ENCODE measurements around the gene ARRDC5. TPM values are rescaled to one million over a fixed set of nuclear protein-coding genes. Genes with fewer than 3 reads are reported as not detected.

Gene ARRDC5
- total and polyA plus RNA-seq, 4 donors, result 0.39 to 0.64 (median 0.53) TPM

- Histone ChIP-seq H3K27ac (ENCODE audit: low read depth in 1 of 2, low read length in 1 of 2) (no peak overlapping the region), H3K9me3 (ENCODE audit: control insufficient read depth in 4 of 4, insufficient read depth in 3 of 4, low read length in 3 of 4) (no peaks in the 10 kb centered on the region), H3K27me3 (ENCODE audit: control insufficient read depth in 3 of 3, insufficient read depth in 3 of 3, low read length in 2 of 3) (no peaks in the 10 kb centered on the region), H3K36me3 (ENCODE audit: control insufficient read depth in 4 of 4, insufficient read depth in 4 of 4, low read length in 4 of 4) (peaks cover 0 to 5% (median 0%) of the 10 kb centered on the region in 4 donors), H3K9ac (ENCODE audit: insufficient read depth in 1 of 2, low read length in 2 of 2) (no peak overlapping the region), H3K4me1 (ENCODE audit: control insufficient read depth in 5 of 5, insufficient read depth in 5 of 5, low read length in 5 of 5) (no peaks in the 10 kb centered on the region), H3K4me3 (no peak overlapping the region)
- 51 to 79% methylated on average over 7 of the region's 7 CpGs for WGBS, 2 donors
- ATAC-seq (ENCODE audit: insufficient read depth, low FRiP score) (no peak), DNase-seq (no peak)
- no peak for TF ChIP-seq CTCF (IDR thresholded peaks at IDR 0.05; ENCODE audit: control extremely low read depth, extremely low read depth)
Measured at GRCh38 chr19:4933528-4933927, 30.8 kb upstream of the ARRDC5 start.

- no peak for DNase-seq
- H3K4me3 ChIP-seq, result no peak overlapping the region
- peaks cover 0 to 5% (median 0%) of the 10 kb centered on the region in 4 donors for H3K36me3 ChIP-seq (ENCODE audit: control insufficient read depth in 4 of 4, insufficient read depth in 4 of 4, low read length in 4 of 4)
- TF ChIP-seq CTCF (IDR thresholded peaks at IDR 0.05; ENCODE audit: control extremely low read depth, extremely low read depth), result no peak
- no peak overlapping the region for H3K9ac ChIP-seq (ENCODE audit: insufficient read depth in 1 of 2, low read length in 2 of 2)
- H3K27me3 ChIP-seq (ENCODE audit: control insufficient read depth in 3 of 3, insufficient read depth in 3 of 3, low read length in 2 of 3), result no peaks in the 10 kb centered on the region
- 92 to 97% methylated on average over 27 to 32 of the region's 32 CpGs for WGBS, 2 donors
- H3K27ac ChIP-seq (ENCODE audit: low read depth in 1 of 2, low read length in 1 of 2), result no peak overlapping the region
- no peaks in the 10 kb centered on the region for H3K4me1 ChIP-seq (ENCODE audit: control insufficient read depth in 5 of 5, insufficient read depth in 5 of 5, low read length in 5 of 5)
- no peak for ATAC-seq (ENCODE audit: insufficient read depth, low FRiP score)
- H3K9me3 ChIP-seq (ENCODE audit: control insufficient read depth in 4 of 4, insufficient read depth in 3 of 4, low read length in 3 of 4), result no peaks in the 10 kb centered on the region
Measured at GRCh38 chr19:4932711-4933110, 30.0 kb upstream of the ARRDC5 start.

- H3K27ac ChIP-seq (ENCODE audit: low read depth in 1 of 2, low read length in 1 of 2), result no peak overlapping the region
- H3K9ac ChIP-seq (ENCODE audit: insufficient read depth in 1 of 2, low read length in 2 of 2), result no peak overlapping the region
- H3K4me3 ChIP-seq, result no peak overlapping the region
- WGBS, 2 donors, result 94 to 96% methylated on average over 28 of the region's 28 CpGs
- H3K9me3 ChIP-seq (ENCODE audit: control insufficient read depth in 4 of 4, insufficient read depth in 3 of 4, low read length in 3 of 4), result no peaks in the 10 kb centered on the region
- H3K36me3 ChIP-seq (ENCODE audit: control insufficient read depth in 4 of 4, insufficient read depth in 4 of 4, low read length in 4 of 4), result peaks cover 0 to 5% (median 0%) of the 10 kb centered on the region in 4 donors
- no peaks in the 10 kb centered on the region for H3K27me3 ChIP-seq (ENCODE audit: control insufficient read depth in 3 of 3, insufficient read depth in 3 of 3, low read length in 2 of 3)
- H3K4me1 ChIP-seq (ENCODE audit: control insufficient read depth in 5 of 5, insufficient read depth in 5 of 5, low read length in 5 of 5), result no peaks in the 10 kb centered on the region
- ATAC-seq (ENCODE audit: insufficient read depth, low FRiP score) (no peak), DNase-seq (no peak)
- no peak for TF ChIP-seq CTCF (IDR thresholded peaks at IDR 0.05; ENCODE audit: control extremely low read depth, extremely low read depth)
Measured at GRCh38 chr19:4930664-4931063, 28.0 kb upstream of the ARRDC5 start.

- no peak for DNase-seq
- Histone ChIP-seq H3K27me3 (ENCODE audit: control insufficient read depth in 3 of 3, insufficient read depth in 3 of 3, low read length in 2 of 3) (no peaks in the 10 kb centered on the region), H3K27ac (ENCODE audit: low read depth in 1 of 2, low read length in 1 of 2) (no peak overlapping the region), H3K4me1 (ENCODE audit: control insufficient read depth in 5 of 5, insufficient read depth in 5 of 5, low read length in 5 of 5) (no peaks in the 10 kb centered on the region), H3K36me3 (ENCODE audit: control insufficient read depth in 4 of 4, insufficient read depth in 4 of 4, low read length in 4 of 4) (peaks cover 0 to 5% (median 0%) of the 10 kb centered on the region in 4 donors), H3K9me3 (ENCODE audit: control insufficient read depth in 4 of 4, insufficient read depth in 3 of 4, low read length in 3 of 4) (no peaks in the 10 kb centered on the region), H3K4me3 (no peak overlapping the region), H3K9ac (ENCODE audit: insufficient read depth in 1 of 2, low read length in 2 of 2) (no peak overlapping the region)
- 94 to 98% methylated on average over 22 of the region's 22 CpGs for WGBS, 2 donors
- TF ChIP-seq CTCF (IDR thresholded peaks at IDR 0.05; ENCODE audit: control extremely low read depth, extremely low read depth), result no peak
- ATAC-seq (ENCODE audit: insufficient read depth, low FRiP score), result no peak
Measured at GRCh38 chr19:4929186-4929585, 26.5 kb upstream of the ARRDC5 start.
